Effector memory CD4-positive, alpha-beta T cell (primary cell): ENCODE results near the gene BCL2L1.
"Not testable (repeated sequence)": the region's sequence is repeated elsewhere in the genome, so short reads cannot be mapped to it uniquely, and the experiment has no call there.

Experiments used
- DNase-seq, 3 donors: peaks; one replicate each; pipeline ENCODE4 v3.0.0-alpha.2; 2020
- H3K27ac ChIP-seq: 2 replicates; pipeline ENCODE4 v1.7.0; 2013; ENCODE audit warnings: mild to moderate bottlenecking, low read length, moderate library complexity; ENCODE audit not compliant: insufficient read depth, poor library complexity, severe bottlenecking
- H3K27me3 ChIP-seq: replicated peaks from 2 replicates; pipeline ENCODE4 v1.7.0; 2013; ENCODE audit warnings: mild to moderate bottlenecking, low read length; ENCODE audit not compliant: insufficient read depth, control insufficient read depth, poor library complexity, severe bottlenecking
- H3K36me3 ChIP-seq: 2 replicates; pipeline ENCODE4 v1.7.0; 2013; ENCODE audit warnings: mild to moderate bottlenecking, low read length, moderate library complexity; ENCODE audit not compliant: control insufficient read depth, insufficient read depth
- H3K4me1 ChIP-seq: 2 replicates; pipeline ENCODE4 v1.7.0; 2013; ENCODE audit warnings: low read length, mild to moderate bottlenecking; ENCODE audit not compliant: control insufficient read depth, insufficient read depth, poor library complexity, severe bottlenecking
- H3K4me3 ChIP-seq: 2 replicates; pipeline ENCODE4 v1.7.0; 2013; ENCODE audit warnings: low read length, low read depth, mild to moderate bottlenecking; ENCODE audit not compliant: insufficient read depth, poor library complexity, severe bottlenecking
- H3K9me3 ChIP-seq: 2 replicates; pipeline ENCODE4 v1.7.0; 2013; ENCODE audit warnings: mild to moderate bottlenecking, low read length, moderate library complexity; ENCODE audit not compliant: control insufficient read depth

Gene BCL2L1

DNA sequence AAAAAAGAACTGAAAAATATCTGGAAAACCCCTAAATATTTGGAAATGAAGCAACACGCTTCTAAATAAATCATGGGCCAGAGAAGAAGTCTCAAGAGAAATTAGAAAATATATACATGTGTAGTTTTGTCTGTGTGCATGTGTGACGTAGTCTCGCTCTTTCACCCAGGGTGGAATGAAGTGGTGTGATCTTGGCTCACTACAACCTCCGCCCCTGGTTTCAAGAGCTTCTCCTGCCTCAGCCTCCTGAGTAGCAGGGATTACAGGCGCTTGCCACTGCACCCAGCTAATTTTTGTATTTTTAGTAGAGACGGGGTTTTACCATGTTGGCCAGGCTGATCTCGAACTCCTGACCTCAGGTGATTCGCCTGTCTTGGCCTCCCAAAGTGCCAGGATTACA is 96.1 kb downstream of the BCL2L1 start:
- not testable (repeated sequence) for H3K4me1 ChIP-seq, DNase-seq, H3K36me3 ChIP-seq, H3K27ac ChIP-seq, H3K4me3 ChIP-seq, H3K27me3 ChIP-seq, H3K9me3 ChIP-seq

DNA sequence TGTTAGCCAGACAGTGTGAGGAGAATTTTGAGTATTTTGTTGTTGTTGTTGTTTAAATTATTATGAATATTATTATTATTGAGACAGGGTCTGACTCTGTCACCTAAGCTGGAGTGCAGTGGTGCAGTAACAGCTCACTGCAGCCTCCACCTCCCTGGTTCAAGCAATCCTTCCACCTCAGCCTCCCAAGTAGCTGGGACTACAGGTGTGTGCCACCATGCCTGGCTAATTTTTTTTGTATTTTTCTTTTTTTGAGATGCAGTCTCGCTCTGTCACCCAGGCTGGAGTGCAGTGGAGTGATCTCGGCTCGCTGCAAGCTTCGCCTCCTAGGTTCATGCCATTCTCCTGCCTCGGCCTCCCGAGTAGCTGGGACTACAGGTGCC is 99.6 kb downstream of the BCL2L1 start:
- not testable (repeated sequence) for H3K4me3 ChIP-seq, H3K27me3 ChIP-seq, H3K27ac ChIP-seq, H3K9me3 ChIP-seq, DNase-seq, H3K36me3 ChIP-seq, H3K4me1 ChIP-seq

DNA sequence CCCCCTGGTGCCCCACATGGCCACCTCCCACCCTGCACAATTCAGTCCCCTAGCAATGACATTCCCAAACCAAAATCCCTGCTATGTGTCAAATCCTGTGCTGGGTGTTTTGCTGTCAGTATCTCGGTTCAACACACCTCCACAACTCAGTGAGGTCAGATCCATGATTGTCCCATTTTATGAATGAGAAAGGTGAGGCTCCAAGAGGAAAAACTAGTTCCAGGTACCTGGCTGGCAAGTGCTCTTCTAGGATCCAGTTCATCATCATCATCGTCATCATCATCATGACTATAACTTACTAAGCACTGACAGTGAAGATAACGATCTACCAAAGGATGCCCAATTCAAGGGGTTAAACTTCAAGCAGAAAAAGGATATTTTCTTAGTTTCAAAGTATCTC is 102.4 kb downstream of the BCL2L1 start:
- no peaks in the 10 kb centered on the region for H3K36me3 ChIP-seq
- H3K4me3 ChIP-seq, result no peak overlapping the region
- DNase-seq, result no peak
- no peaks in the 10 kb centered on the region for H3K4me1 ChIP-seq
- H3K27ac ChIP-seq, result no peak overlapping the region
- H3K9me3 ChIP-seq, result no peaks in the 10 kb centered on the region
- no peaks in the 10 kb centered on the region for H3K27me3 ChIP-seq

- Histone ChIP-seq H3K4me3 (no peak overlapping the region), H3K4me1 (peaks cover 3% of the 10 kb centered on the region), H3K9me3 (no peaks in the 10 kb centered on the region), H3K36me3 (no peaks in the 10 kb centered on the region), H3K27ac (no peak overlapping the region), H3K27me3 (no peaks in the 10 kb centered on the region)
- no peak for DNase-seq
These were observed 105.1 kb downstream of the BCL2L1 start for GRCh38 chr20:31617432-31618104.

GRCh38 chr20:31615416-31615815 is 107.3 kb downstream of the BCL2L1 start:
- H3K27me3 ChIP-seq, result no peaks in the 10 kb centered on the region
- no peaks in the 10 kb centered on the region for H3K36me3 ChIP-seq
- H3K9me3 ChIP-seq, result no peaks in the 10 kb centered on the region
- no peak overlapping the region for H3K27ac ChIP-seq
- H3K4me1 ChIP-seq, result peaks cover 3% of the 10 kb centered on the region
- DNase-seq, result no peak
- H3K4me3 ChIP-seq, result no peak overlapping the region
